Measurements from ENCODE around the gene CLDN7.

Gene CLDN7

GRCh38 chr17:7285679-7286078 lies 23.4 kb upstream of the CLDN7 start:
- DNase-seq (ENCODE audit: low read depth in 2 of 2), result no peak

- DNase-seq (ENCODE audit: low read depth in 2 of 2), result no peak
Observed at GRCh38 chr17:7284911-7285310, 22.6 kb upstream of the CLDN7 start.

- no peak for DNase-seq (ENCODE audit: low read depth in 2 of 2)
Observed at GRCh38 chr17:7283471-7284216, 21.4 kb upstream of the CLDN7 start.

- no peak for DNase-seq (ENCODE audit: low read depth in 2 of 2)
Observed at GRCh38 chr17:7282752-7283321, 20.6 kb upstream of the CLDN7 start.

- DNase-seq (ENCODE audit: low read depth in 2 of 2), result no peak
Observed at GRCh38 chr17:7281953-7282751, 19.9 kb upstream of the CLDN7 start.

- DNase-seq (ENCODE audit: low read depth in 2 of 2), result peak; percentile 84 to 93
Observed at GRCh38 chr17:7281074-7281952, 19.0 kb upstream of the CLDN7 start, which contains the start of gene SLC2A4. TSS of gene SLC2A4 (plus strand) at chr17:7281718. CDS start at chr17:7281935, 217 bp downstream.

- peak; percentile 78 to 89 for DNase-seq (ENCODE audit: low read depth in 2 of 2)
Observed at GRCh38 chr17:7280519-7281073, 18.3 kb upstream of the CLDN7 start.

- no peak for DNase-seq (ENCODE audit: low read depth in 2 of 2)
Observed at GRCh38 chr17:7279448-7279847, 17.2 kb upstream of the CLDN7 start.

GRCh38 chr17:7266784-7267183 lies 4.5 kb upstream of the CLDN7 start:
- DNase-seq (ENCODE audit: low read depth in 2 of 2), result no peak

GRCh38 chr17:7263801-7264078 lies 1.5 kb upstream of the CLDN7 start:
- no peak for DNase-seq (ENCODE audit: low read depth in 2 of 2)

GRCh38 chr17:7262935-7263800 lies 890 bp upstream of the CLDN7 start:
- DNase-seq (ENCODE audit: low read depth in 2 of 2), result no peak

GRCh38 chr17:7261379-7262191 lies 693 bp downstream of the CLDN7 start:
- peak in 1 of 2 donors; percentile 30 for DNase-seq (ENCODE audit: low read depth in 2 of 2)

GRCh38 chr17:7260651-7261378 lies 1.5 kb downstream of the CLDN7 start:
- no peak for DNase-seq (ENCODE audit: low read depth in 2 of 2)

GRCh38 chr17:7260151-7260550 lies 2.1 kb downstream of the CLDN7 start:
- no peak for DNase-seq (ENCODE audit: low read depth in 2 of 2)

- DNase-seq (ENCODE audit: low read depth in 2 of 2), result no peak
Observed at GRCh38 chr17:7259555-7259889, 2.8 kb downstream of the CLDN7 start.

GRCh38 chr17:7258731-7259554 lies 3.3 kb downstream of the CLDN7 start:
- no peak for DNase-seq (ENCODE audit: low read depth in 2 of 2)

GRCh38 chr17:7256766-7257456 lies 5.4 kb downstream of the CLDN7 start:
- DNase-seq (ENCODE audit: low read depth in 2 of 2), result no peak

- no peak for DNase-seq (ENCODE audit: low read depth in 2 of 2)
Observed at GRCh38 chr17:7254511-7254910, 7.8 kb downstream of the CLDN7 start.

Data from stimulated activated CD4-positive, alpha-beta T cell treated with anti-CD3 and anti-CD28 coated beads, Interleukin-1b, Interleukin-23, amount 100 ng/mL, for 4 hours (primary cell).